Measurements from ENCODE around the gene OR51V1.

The OR51V1 gene

GRCh38 chr11:5154657-5155056 is 45.8 kb downstream of the OR51V1 start, which contains the start of gene OR52A1:
Gene OR52A1, minus strand, starts transcription at chr11:5154757. Its CDS starts 2,388 bp downstream, at chr11:5152369.
- TF ChIP-seq CTCF (conservative IDR thresholded peaks at IDR 0.05; ENCODE audit: control insufficient read depth, insufficient read depth, low read depth, low read length) = no peak
- no peak within 1 kb of the TSS for H3K4me3 ChIP-seq (ENCODE audit: control insufficient read depth, low read depth, low read length)
- no peak for DNase-seq (ENCODE audit: low read depth)

- TF ChIP-seq CTCF (conservative IDR thresholded peaks at IDR 0.05; ENCODE audit: control insufficient read depth, insufficient read depth, low read depth, low read length) = no peak
- DNase-seq (ENCODE audit: low read depth) = no peak
- no peak overlapping the region for H3K4me3 ChIP-seq (ENCODE audit: control insufficient read depth, low read depth, low read length)
These were observed 46.7 kb downstream of the OR51V1 start for GRCh38 chr11:5153574-5154431.

- no peak overlapping the region for H3K4me3 ChIP-seq (ENCODE audit: control insufficient read depth, low read depth, low read length)
- TF ChIP-seq CTCF (conservative IDR thresholded peaks at IDR 0.05; ENCODE audit: control insufficient read depth, insufficient read depth, low read depth, low read length) = no peak
- DNase-seq (ENCODE audit: low read depth) = no peak
These were observed 48.7 kb downstream of the OR51V1 start for GRCh38 chr11:5151713-5152153.
